Fibroblast of lung (primary cell): Measurements from ENCODE around the gene LRRC53.

ENCODE experiments used
- CTCF ChIP-seq, 2 donors: IDR thresholded peaks in 1 of 2; conservative IDR thresholded peaks in 1 of 2; 1 replicate in 1 of 2; 2 replicates in 1 of 2; pipeline ENCODE4 v1.5.1; 2011 to 2012; ENCODE audit warnings: low read length in 2 of 2, control low read depth in 1 of 2, inconsistent platforms in 1 of 2, low read depth in 1 of 2, mild to moderate bottlenecking in 1 of 2
- EZH2 ChIP-seq: IDR thresholded peaks from 2 replicates; pipeline ENCODE4 v1.5.1; 2012; ENCODE audit warnings: low read length, control low read depth, mild to moderate bottlenecking; ENCODE audit errors: missing control alignments

- TF ChIP-seq CTCF (conservative IDR thresholded peaks at IDR 0.05 in 1 of 2, IDR thresholded peaks at IDR 0.05 in 1 of 2; ENCODE audit: low read depth in 1 of 2, low read length in 2 of 2) (no peak), EZH2 (no peak)
Measured at GRCh38 chr1:74505928-74506710, 6.3 kb downstream of the LRRC53 start.
